Measurements from ENCODE around the gene ATP2C2. TPM values are rescaled to one million over a fixed set of nuclear protein-coding genes. Genes with fewer than 3 reads are reported as not detected.

ATP2C2 gene
- total RNA-seq, 1 experiment from 2014 or later, result 4.0 TPM

- Histone ChIP-seq H4K5ac (ENCODE audit: insufficient read length, low read depth, low read length) (no peak overlapping the region), H3K9ac (ENCODE audit: extremely low read depth, insufficient read length, low read length) (no peak overlapping the region), H4K8ac (replicated peaks; ENCODE audit: insufficient read length, low read depth, low read length) (no peak overlapping the region), H2AK5ac (ENCODE audit: insufficient read length, low read length) (no peak overlapping the region), H2BK15ac (ENCODE audit: low read depth, low read length) (no peak overlapping the region), H3K27me3 (ENCODE audit: insufficient read depth, low read length) (no peaks in the 10 kb centered on the region), H2BK5ac (ENCODE audit: insufficient read length, low read length) (no peak overlapping the region), H3K4ac (ENCODE audit: low read depth, low read length) (no peak overlapping the region), H2BK20ac (ENCODE audit: low read depth, low read length, poor library complexity, severe bottlenecking) (no peak overlapping the region), H3K56ac (ENCODE audit: insufficient read length, low read depth, low read length) (no peak overlapping the region), H3K27ac (ENCODE audit: insufficient read length, low read depth, low read length) (no peak overlapping the region), H3K14ac (ENCODE audit: insufficient read depth, low read length) (peak overlapping the region; percentile 60; the same call in 1 of the 2 replicates), H2AFZ (ENCODE audit: low read length) (no peak overlapping the region), H3K4me1 (ENCODE audit: insufficient read depth, low read length) (no peaks in the 10 kb centered on the region), H2BK120ac (ENCODE audit: low read depth, low read length, poor library complexity, severe bottlenecking) (no peak overlapping the region), H3K4me2 (ENCODE audit: insufficient read depth, insufficient read length, low read length) (no peak overlapping the region), H3K79me1 (ENCODE audit: insufficient read depth, low read depth, low read length, poor library complexity, severe bottlenecking) (no peaks in the 10 kb centered on the region), H2BK12ac (ENCODE audit: insufficient read length, low read depth, low read length) (no peak overlapping the region), H3K18ac (ENCODE audit: insufficient read length, low read depth, low read length) (no peak overlapping the region), H4K91ac (ENCODE audit: insufficient read length, low read depth, low read length) (no peak overlapping the region), H3K79me2 (ENCODE audit: insufficient read depth, low read length) (no peaks in the 10 kb centered on the region), H3K9me3 (ENCODE audit: control insufficient read depth, low read depth, low read length) (no peaks in the 10 kb centered on the region), H4K20me1 (ENCODE audit: control insufficient read depth, insufficient read depth, insufficient read length) (no peaks in the 10 kb centered on the region), H3K23me2 (ENCODE audit: insufficient read length, low read depth, low read length, poor library complexity, severe bottlenecking) (no peaks in the 10 kb centered on the region), H3T11ph (ENCODE audit: low read length) (no peak overlapping the region), H3K23ac (ENCODE audit: insufficient read length, low read depth, low read length) (no peak overlapping the region)
- H3K9me3 Mint-ChIP-seq, result no peaks in the 10 kb centered on the region
- H3K36me3 Mint-ChIP-seq (ENCODE audit: insufficient read depth in 1 of 3, low read depth in 3 of 3), result no peaks in the 10 kb centered on the region
- WGBS (ENCODE audit: extremely low coverage, insufficient read length, low lambda C conversion rate), result no CpG with 5 or more reads among the region's 34 CpGs
- no peak for DNase-seq
- H3K27me3 Mint-ChIP-seq (ENCODE audit: low read depth), result no peaks in the 10 kb centered on the region
- H3K4me3 Mint-ChIP-seq, result no peak overlapping the region
- H3K27ac Mint-ChIP-seq, result peak overlapping the region in 1 of 3 experiments; percentile 89; a peak in 3 of 7 replicates
- no peak for TF ChIP-seq CTCF (conservative IDR thresholded peaks at IDR 0.05)
- H3K4me1 Mint-ChIP-seq, result peaks cover 0 to 2% of the 10 kb centered on the region in 2 experiments; a peak in 1 of 4 replicates
Measured at GRCh38 chr16:84453061-84453752, 84.9 kb downstream of the ATP2C2 start.

All from H9 (cell line).